HEK293 (cell line): ENCODE measurements around the gene SLC2A9.

Source experiments
- CTCF ChIA-PET: fragments of 350-600 bp; formaldehyde crosslinking; extraction: SDS; loops from one replicate; lab custom pipeline; 2021; ENCODE audit warnings: antibody characterized with exemption; lab: Yijun Ruan, JAX
- POLR2A ChIA-PET: fragments of 300-600 bp; formaldehyde crosslinking; extraction: SDS; loops from one replicate; lab custom pipeline; 2020; ENCODE audit warnings: antibody characterized with exemption, inconsistent platforms; lab: Yijun Ruan, JAX
- H3K27ac ChIP-seq: fragments of 200-500 bp; sonication (Bioruptor generic); 2 replicates; pipeline ENCODE4 v1.5.1; 2014; ENCODE audit warnings: low read depth, low read length, control low read depth, inconsistent platforms; ENCODE audit errors: extremely low read depth
- H3K36me3 ChIP-seq, 2 experiments: fragments of 200-500 bp in 1 of 2; sonication (Bioruptor generic) in 1 of 2; 1 replicate in 1 of 2; 2 replicates in 1 of 2; pipeline ENCODE4 v1.5.1; 2014 to 2017; ENCODE audit warnings: inconsistent platforms in 2 of 2, low read length in 2 of 2; ENCODE audit not compliant: control insufficient read depth in 2 of 2, insufficient read depth in 1 of 2
- H3K4me1 ChIP-seq: fragments of 200-500 bp; sonication (Bioruptor generic); 2 replicates; pipeline ENCODE4 v1.5.1; 2014; ENCODE audit warnings: mild to moderate bottlenecking, low read length, inconsistent platforms; ENCODE audit not compliant: control insufficient read depth, insufficient read depth
- H3K4me3 ChIP-seq: 2 replicates; pipeline ENCODE4 v1.5.1; 2011; ENCODE audit warnings: low read depth, mild to moderate bottlenecking, control low read depth, low read length, moderate library complexity
- H3K9me3 ChIP-seq: fragments of 200-500 bp; sonication (Bioruptor generic); 2 replicates; pipeline ENCODE4 v1.5.1; 2014; ENCODE audit warnings: low read depth, low read length, inconsistent platforms; ENCODE audit not compliant: control insufficient read depth, insufficient read depth
- HOXD13 ChIP-seq: sonication (generic); formaldehyde crosslinking; IDR thresholded peaks from 2 replicates; pipeline ENCODE4 v1.8.0; 2022; ENCODE audit warnings: missing genetic modification reagents, borderline replicate concordance
- MZF1 ChIP-seq: fragments of 450-650 bp; formaldehyde crosslinking; IDR thresholded peaks from 2 replicates; pipeline ENCODE4 v1.5.1; 2017; ENCODE audit warnings: missing biosample characterization, missing genetic modification characterization, borderline replicate concordance
- RBAK ChIP-seq: fragments of 450-650 bp; formaldehyde crosslinking; IDR thresholded peaks from 2 replicates; pipeline ENCODE4 v1.5.1; 2016; ENCODE audit warnings: missing biosample characterization, missing genetic modification characterization
- SP2 ChIP-seq: fragments of 450-650 bp; formaldehyde crosslinking; IDR thresholded peaks from 2 replicates; pipeline ENCODE4 v1.5.1; 2016; ENCODE audit warnings: missing biosample characterization, missing genetic modification characterization
- YY2 ChIP-seq: fragments of 450-650 bp; formaldehyde crosslinking; IDR thresholded peaks from 2 replicates; pipeline ENCODE4 v1.5.1; 2016; ENCODE audit warnings: missing biosample characterization, missing genetic modification characterization
- ZFP69B ChIP-seq: fragments of 450-650 bp; formaldehyde crosslinking; IDR thresholded peaks from 2 replicates; pipeline ENCODE4 v1.5.1; 2016; ENCODE audit warnings: missing biosample characterization, missing genetic modification characterization
- ZNF121 ChIP-seq: fragments of 450-650 bp; formaldehyde crosslinking; IDR thresholded peaks from 2 replicates; pipeline ENCODE4 v1.5.1; 2016; ENCODE audit warnings: missing biosample characterization, missing genetic modification characterization
- ZNF132 ChIP-seq: fragments of 450-650 bp; formaldehyde crosslinking; IDR thresholded peaks from 2 replicates; pipeline ENCODE4 v1.5.1; 2017; ENCODE audit warnings: missing biosample characterization, missing genetic modification characterization, borderline replicate concordance
- ZNF146 ChIP-seq: fragments of 450-650 bp; formaldehyde crosslinking; IDR thresholded peaks from 2 replicates; pipeline ENCODE4 v1.5.1; 2016; ENCODE audit warnings: missing biosample characterization, missing genetic modification characterization
- ZNF155 ChIP-seq: fragments of 450-650 bp; formaldehyde crosslinking; IDR thresholded peaks from 2 replicates; pipeline ENCODE4 v1.5.1; 2016; ENCODE audit warnings: missing biosample characterization, missing genetic modification characterization
- ZNF16 ChIP-seq: fragments of 450-650 bp; formaldehyde crosslinking; IDR thresholded peaks from 2 replicates; pipeline ENCODE4 v1.5.1; 2016; ENCODE audit warnings: low read depth, missing biosample characterization, missing genetic modification characterization
- ZNF174 ChIP-seq: fragments of 450-650 bp; formaldehyde crosslinking; IDR thresholded peaks from 2 replicates; pipeline ENCODE4 v1.5.0; 2017; ENCODE audit warnings: missing biosample characterization, mild to moderate bottlenecking, missing genetic modification characterization
- ZNF23 ChIP-seq: fragments of 450-650 bp; formaldehyde crosslinking; IDR thresholded peaks from 2 replicates; pipeline ENCODE4 v1.5.1; 2016; ENCODE audit warnings: missing biosample characterization, missing genetic modification characterization, borderline replicate concordance
- ZNF366 ChIP-seq: fragments of 450-650 bp; formaldehyde crosslinking; conservative IDR thresholded peaks from 2 replicates; pipeline ENCODE4 v1.5.1; 2016; ENCODE audit warnings: missing biosample characterization, missing genetic modification characterization
- ZNF549 ChIP-seq: fragments of 450-650 bp; IDR thresholded peaks from 2 replicates; pipeline ENCODE4 v1.5.1; 2018; ENCODE audit warnings: missing biosample characterization, missing genetic modification characterization, mild to moderate bottlenecking, inconsistent platforms, moderate library complexity
- ZNF571 ChIP-seq: fragments of 450-650 bp; formaldehyde crosslinking; IDR thresholded peaks from 2 replicates; pipeline ENCODE4 v1.5.0; 2017; ENCODE audit warnings: missing biosample characterization, missing genetic modification characterization
- ZNF626 ChIP-seq: fragments of 450-650 bp; sonication (Bioruptor Pico); formaldehyde crosslinking; IDR thresholded peaks from 2 replicates; pipeline ENCODE4 v1.5.1; 2018; ENCODE audit warnings: missing biosample characterization, missing genetic modification characterization, inconsistent platforms
- ZNF701 ChIP-seq: fragments of 450-650 bp; formaldehyde crosslinking; IDR thresholded peaks from 2 replicates; pipeline ENCODE4 v1.5.1; 2016; ENCODE audit warnings: missing biosample characterization, missing genetic modification characterization
- TF ChIP-seq, protein P1 (sequence below): fragments of 450-650 bp; formaldehyde crosslinking; IDR thresholded peaks from 2 replicates; pipeline ENCODE4 v1.5.1; 2016; ENCODE audit warnings: missing biosample characterization, missing genetic modification characterization
- TF ChIP-seq, protein P2 (sequence below): fragments of 450-650 bp; formaldehyde crosslinking; IDR thresholded peaks from 2 replicates; pipeline ENCODE4 v1.5.1; 2017; ENCODE audit warnings: missing biosample characterization, mild to moderate bottlenecking, missing genetic modification characterization, moderate library complexity

SLC2A9 gene

DNA sequence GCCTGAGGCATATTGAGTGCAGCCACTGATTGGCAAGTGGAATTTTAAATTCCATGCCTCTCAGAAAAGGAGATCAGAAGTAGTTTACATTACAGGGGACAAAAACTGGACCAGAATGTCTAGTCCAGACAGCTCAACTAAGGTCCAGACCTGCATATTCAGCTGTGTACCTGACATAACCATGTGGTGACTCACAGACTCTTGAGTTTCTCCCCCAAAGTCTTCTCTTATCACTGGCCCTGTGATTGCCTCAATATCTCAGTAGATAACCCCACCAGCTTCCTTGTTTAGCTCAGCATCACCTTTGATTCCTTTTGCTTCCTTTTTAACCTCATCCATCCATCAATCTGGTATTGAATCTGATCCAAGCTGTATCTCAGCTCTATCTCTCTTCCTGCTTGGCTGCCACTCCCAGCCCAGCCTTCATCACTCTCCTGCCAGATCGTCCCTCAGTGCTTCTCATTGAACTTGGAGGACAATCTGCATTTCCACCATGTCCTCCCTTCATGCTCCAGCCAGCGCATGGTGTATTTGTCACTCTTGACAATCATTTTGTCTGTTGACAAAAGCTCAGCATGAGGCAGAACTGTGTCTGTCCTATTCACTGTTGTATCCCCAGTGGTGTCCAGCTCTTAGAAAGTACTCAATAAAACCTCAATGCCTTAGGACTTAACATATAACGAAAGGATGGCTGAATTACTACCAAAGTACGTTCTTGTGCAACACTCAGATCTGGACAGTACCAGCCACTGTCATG is 27.8 kb upstream of the SLC2A9 start:
- TF ChIP-seq ZNF626 (tag by site-specific recombination), result no peak
- TF ChIP-seq, protein P1, sequence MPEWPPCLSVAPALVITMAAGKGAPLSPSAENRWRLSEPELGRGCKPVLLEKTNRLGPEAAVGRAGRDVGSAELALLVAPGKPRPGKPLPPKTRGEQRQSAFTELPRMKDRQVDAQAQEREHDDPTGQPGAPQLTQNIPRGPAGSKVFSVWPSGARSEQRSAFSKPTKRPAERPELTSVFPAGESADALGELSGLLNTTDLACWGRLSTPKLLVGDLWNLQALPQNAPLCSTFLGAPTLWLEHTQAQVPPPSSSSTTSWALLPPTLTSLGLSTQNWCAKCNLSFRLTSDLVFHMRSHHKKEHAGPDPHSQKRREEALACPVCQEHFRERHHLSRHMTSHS (tag by site-specific recombination), result no peak
- POLR2A ChIA-PET, result no interaction called here
- H3K4me1 ChIP-seq, result no peaks in the 10 kb centered on the region
- H3K27ac ChIP-seq, result no peak overlapping the region
- no peak overlapping the region for H3K4me3 ChIP-seq
- no peaks in the 10 kb centered on the region for H3K36me3 ChIP-seq
- CTCF ChIA-PET, result no interaction called here
- H3K9me3 ChIP-seq, result no peaks in the 10 kb centered on the region

DNA sequence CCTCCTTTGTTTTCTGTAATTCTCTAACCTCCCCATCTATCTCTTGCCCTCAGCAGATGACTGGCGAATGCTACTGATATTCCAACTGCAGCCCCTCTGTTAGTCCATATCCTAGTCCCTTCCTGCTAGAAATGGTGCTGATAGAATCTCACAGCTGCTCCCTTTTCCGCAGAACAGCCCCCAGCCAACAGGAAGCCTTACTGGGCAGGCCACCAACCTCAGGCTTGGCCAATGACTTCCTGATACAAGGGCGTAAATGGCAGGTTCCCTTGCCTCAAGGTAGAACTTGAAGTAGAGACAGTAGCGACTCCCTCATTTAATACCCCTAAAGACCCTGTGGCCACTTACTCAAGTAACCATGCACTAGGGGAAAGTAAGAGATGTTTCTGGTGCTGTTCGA is 26.7 kb upstream of the SLC2A9 start:
- H3K4me1 ChIP-seq, result no peaks in the 10 kb centered on the region
- ChIA-PET CTCF (no interaction called here), POLR2A (no interaction called here)
- H3K4me3 ChIP-seq, result no peak overlapping the region
- H3K27ac ChIP-seq, result no peak overlapping the region
- no peaks in the 10 kb centered on the region for H3K36me3 ChIP-seq
- no peaks in the 10 kb centered on the region for H3K9me3 ChIP-seq
- TF ChIP-seq ZNF174 (tag by site-specific recombination) (no peak), ZNF155 (tag by site-specific recombination) (no peak), RBAK (tag by site-specific recombination) (no peak), ZFP69B (tag by site-specific recombination) (no peak), YY2 (tag by site-specific recombination) (no peak), ZNF16 (tag by site-specific recombination) (no peak), ZNF549 (no peak), ZNF366 (tag by site-specific recombination) (no peak), ZNF571 (no peak), ZNF701 (tag by site-specific recombination) (no peak), HOXD13 (CRISPR knock-in tag) (no peak), ZNF132 (no peak)

DNA sequence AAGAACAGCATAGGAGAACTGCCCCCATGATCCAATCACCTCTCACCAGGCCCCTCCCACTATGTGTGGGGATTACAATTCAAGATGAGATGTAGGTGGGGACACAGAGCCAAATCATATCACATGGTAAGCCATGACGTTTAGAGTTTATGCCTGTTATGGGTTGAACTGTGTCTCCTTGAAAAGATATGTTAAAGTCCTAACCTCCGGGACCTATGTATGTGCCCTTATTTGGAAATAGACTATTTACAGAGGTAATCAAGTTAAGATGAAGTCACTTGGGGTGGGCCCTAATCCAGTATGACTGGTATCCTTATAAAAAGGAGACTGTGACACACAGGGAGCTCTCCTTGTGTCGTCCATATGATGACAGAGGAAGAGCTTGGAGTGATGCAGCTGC is 25.2 kb upstream of the SLC2A9 start:
- ChIA-PET POLR2A (no interaction called here), CTCF (no interaction called here)
- TF ChIP-seq ZNF146 (tag by site-specific recombination) (no peak), ZNF121 (tag by site-specific recombination) (no peak), SP2 (tag by site-specific recombination) (no peak), ZFP69B (tag by site-specific recombination) (no peak), MZF1 (tag by site-specific recombination) (no peak), ZNF23 (tag by site-specific recombination) (no peak)
- TF ChIP-seq, protein P2, sequence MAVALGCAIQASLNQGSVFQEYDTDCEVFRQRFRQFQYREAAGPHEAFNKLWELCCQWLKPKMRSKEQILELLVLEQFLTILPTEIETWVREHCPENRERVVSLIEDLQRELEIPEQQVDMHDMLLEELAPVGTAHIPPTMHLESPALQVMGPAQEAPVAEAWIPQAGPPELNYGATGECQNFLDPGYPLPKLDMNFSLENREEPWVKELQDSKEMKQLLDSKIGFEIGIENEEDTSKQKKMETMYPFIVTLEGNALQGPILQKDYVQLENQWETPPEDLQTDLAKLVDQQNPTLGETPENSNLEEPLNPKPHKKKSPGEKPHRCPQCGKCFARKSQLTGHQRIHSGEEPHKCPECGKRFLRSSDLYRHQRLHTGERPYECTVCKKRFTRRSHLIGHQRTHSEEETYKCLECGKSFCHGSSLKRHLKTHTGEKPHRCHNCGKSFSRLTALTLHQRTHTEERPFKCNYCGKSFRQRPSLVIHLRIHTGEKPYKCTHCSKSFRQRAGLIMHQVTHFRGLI (tag by site-specific recombination), result no peak
- TF ChIP-seq, all 188 proteins: peak for 0
- Histone ChIP-seq H3K27ac (no peak overlapping the region), H3K36me3 (no peaks in the 10 kb centered on the region), H3K9me3 (no peaks in the 10 kb centered on the region), H3K4me1 (no peaks in the 10 kb centered on the region), H3K4me3 (no peak overlapping the region)
